NCI-H2196 treated with DMSO at 0.1 percent for 48 hours (cell line): Measurements from ENCODE around the gene RIN1.

Experiments used
- DNase-seq: peaks from one replicate; lab custom pipeline; 2025; ENCODE audit not compliant: unreplicated experiment; lab: John Stamatoyannopoulos, UW

RIN1 gene

GRCh38 chr11:66302656-66303055 lies 33.6 kb downstream of the RIN1 start:
- no peak for DNase-seq

DNA sequence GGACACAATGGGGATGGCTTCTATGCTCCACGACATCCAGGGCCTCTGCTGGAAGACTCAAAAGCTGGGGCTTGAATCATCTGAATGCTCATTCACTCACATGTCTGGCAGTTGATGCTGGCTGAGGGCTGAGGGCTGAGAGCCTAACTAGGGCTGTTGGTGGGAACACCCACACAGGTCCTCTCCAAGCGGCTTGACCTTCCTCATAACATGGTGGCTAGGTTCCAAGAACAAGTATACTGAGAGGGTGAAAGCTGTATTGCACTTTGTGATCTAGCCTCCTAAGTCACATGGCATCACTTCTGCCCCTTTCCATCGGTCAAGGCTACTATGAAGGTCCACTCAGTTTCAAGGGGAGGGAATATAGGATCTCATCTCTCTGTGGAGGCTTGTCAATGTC lies 37.0 kb downstream of the RIN1 start:
- no peak for DNase-seq

DNA sequence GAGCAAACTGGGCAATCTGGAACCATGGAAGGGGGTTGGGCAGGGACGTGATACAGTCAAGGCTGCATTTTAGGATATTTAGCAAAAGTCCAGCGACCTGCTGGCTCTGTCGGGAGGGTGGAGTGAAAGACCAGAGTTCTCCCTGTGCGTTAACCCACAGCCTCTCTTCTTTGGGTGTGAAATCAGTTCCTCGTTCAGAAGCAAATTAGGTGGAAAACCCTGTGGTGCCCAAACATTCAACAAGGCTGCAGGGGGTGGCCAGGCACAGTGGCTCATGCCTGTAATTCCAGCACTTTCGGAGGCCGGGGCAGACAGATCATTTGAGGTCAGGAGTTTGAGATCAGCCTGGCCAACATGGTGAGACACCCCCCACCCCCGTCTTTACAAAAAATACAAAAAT lies 38.6 kb downstream of the RIN1 start:
- DNase-seq, result no peak

DNA sequence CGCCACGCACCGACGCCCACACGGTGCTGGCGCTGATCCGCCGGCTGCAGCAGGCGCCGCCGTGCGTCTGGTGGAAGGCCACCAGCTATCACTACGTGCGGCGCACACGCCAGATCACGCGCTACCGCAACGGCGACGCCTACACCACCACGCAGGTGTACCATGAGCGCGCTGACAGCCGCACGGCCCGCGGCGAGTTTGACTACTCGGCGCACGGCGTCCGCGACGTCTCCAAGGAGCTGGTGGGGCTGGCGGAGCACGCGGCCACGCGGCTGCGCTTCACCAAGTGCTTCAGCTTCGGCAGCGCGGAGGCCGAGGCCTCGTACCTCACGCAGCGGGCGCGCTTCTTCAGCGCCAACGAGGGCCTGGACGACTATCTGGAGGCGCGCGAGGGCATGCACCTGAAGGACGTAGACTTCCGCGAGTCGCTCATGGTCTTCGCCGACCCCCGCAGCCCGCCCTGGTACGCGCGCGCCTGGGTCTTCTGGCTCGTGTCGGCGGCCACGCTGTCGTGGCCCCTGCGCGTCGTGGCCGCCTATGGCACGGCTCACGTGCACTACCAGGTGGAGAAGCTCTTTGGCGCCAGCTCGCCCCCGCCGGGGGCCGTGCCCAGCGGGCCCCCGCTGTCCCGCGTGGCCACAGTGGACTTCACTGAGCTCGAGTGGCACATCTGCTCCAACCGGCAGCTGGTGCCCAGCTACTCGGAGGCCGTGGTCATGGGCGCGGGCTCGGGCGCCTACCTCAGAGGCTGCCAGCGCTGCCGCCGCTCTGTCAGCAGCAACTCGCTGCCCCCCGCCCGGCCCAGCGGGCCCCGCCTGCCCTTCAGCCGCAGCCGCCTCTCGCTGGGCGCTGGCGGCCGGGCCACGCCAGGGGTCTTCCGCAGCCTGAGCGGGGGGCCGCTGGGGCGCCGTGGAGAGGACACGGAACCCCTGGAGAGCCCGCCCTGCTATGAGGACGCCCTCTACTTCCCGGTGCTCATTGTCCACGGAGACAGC lies 41.3 kb downstream of the RIN1 start:
- no peak for DNase-seq

DNA sequence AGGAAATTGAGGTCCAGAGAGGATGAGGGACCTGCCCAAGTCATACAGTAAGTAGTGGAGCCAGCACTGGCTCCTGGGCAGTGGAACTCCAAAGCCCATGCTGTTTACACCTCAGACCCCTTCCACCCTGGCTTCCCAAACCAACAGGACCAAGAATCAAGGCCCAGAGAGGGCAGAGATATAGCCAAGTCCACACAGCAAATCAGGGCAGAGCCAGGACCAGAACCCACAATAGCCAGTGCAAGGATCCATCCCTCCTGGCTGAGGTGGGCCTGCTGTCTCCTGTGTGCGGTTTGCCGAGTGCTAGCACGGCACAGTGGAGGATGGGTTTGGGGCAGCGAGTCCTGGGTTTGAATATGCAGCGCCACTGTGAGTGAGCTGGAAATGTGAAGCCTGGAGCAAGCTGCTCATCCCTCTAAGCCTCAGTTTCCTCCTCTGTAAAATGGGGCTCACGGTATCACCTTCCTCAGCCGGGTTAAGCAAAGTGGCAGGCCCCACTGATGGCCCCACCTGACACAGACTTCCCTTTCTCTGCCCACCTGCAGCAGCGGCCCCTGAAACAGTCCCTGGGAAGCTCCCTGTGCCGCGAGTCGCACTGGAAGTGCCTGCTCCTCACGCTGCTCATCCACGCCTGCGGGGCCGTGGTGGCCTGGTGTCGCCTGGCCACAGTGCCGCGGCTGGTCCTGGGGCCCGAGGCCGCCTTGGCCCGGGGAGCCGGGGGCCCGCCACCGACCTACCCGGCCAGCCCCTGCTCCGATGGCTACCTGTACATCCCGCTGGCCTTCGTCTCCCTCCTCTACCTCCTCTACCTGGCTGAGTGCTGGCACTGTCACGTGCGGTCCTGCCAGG lies 42.2 kb downstream of the RIN1 start:
- no peak for DNase-seq

GRCh38 chr11:66293352-66293751 lies 42.9 kb downstream of the RIN1 start:
- no peak for DNase-seq

GRCh38 chr11:66292543-66293332 lies 43.5 kb downstream of the RIN1 start:
- no peak for DNase-seq

- DNase-seq, result peak; percentile 14
Observed at GRCh38 chr11:66291706-66292542, 44.3 kb downstream of the RIN1 start, which contains the start of gene TMEM151A. Gene TMEM151A (plus strand): TSS chr11:66291894. CDS start chr11:66292014, 120 bp downstream.

DNA sequence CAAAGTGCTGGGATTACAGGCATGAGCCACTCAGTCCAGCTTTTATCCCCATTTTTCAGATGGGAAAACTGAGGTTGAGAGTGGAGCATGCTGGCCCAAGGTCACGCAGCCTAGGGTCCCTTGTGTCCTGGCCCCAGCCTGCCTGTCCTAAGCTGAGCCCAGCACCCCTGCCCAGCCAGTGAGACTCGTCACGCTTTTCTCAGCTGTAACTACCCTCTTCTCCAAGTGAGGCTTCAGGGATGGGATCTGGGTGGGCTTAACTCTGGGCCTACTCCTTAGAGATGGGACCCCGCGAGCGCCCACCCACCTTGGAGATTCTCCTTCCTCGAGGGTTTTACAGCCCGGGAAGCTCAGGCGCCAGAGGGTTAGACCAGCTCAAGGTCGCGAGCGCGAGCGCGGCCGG lies 44.9 kb downstream of the RIN1 start:
- no peak for DNase-seq

GRCh38 chr11:66290330-66290621 lies 46.0 kb downstream of the RIN1 start:
- no peak for DNase-seq

DNA sequence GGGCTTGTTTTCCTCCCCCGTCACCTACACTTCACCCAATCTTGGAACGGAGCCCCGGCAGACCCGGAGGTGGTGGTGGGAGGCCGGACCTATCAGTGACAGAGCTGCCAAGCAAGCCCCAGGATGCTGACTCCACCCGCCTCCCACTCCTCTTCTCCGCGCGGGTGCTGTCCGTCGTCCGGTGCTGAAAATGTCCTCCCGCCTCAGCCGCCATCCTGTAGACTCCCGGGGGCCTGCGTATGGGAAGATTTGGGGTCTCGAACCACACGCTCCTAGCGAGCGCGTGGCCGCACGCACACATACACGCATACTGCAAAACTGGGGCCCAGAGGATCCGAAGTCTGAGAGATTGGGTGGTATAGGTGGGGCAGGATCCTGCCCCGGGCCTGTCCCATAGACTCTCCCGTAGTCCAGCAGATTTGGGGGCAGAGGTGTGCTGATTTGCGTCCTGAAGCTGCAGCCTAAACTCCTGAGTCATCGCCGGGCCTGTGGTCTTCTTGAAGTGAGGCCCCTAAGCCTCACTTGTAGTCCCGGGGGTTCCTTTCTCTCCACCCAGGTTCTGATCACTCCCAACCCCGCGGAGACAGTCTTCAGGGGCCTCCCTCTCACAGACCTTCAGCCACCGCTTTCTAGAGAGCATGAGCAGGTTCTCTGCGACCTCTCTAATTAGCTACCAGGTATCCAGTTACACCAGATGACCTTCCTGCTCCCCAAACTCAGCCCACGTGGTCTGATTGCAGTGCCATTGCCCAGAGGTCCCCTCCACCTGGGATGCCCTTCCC lies 46.5 kb downstream of the RIN1 start:
- no peak for DNase-seq

- peak; percentile 98 for DNase-seq
Observed at GRCh38 chr11:66288671-66289547, 47.3 kb downstream of the RIN1 start, which contains the start of gene YIF1A. Gene YIF1A (minus strand): TSS chr11:66289143. CDS start chr11:66288985, 158 bp downstream.

DNA sequence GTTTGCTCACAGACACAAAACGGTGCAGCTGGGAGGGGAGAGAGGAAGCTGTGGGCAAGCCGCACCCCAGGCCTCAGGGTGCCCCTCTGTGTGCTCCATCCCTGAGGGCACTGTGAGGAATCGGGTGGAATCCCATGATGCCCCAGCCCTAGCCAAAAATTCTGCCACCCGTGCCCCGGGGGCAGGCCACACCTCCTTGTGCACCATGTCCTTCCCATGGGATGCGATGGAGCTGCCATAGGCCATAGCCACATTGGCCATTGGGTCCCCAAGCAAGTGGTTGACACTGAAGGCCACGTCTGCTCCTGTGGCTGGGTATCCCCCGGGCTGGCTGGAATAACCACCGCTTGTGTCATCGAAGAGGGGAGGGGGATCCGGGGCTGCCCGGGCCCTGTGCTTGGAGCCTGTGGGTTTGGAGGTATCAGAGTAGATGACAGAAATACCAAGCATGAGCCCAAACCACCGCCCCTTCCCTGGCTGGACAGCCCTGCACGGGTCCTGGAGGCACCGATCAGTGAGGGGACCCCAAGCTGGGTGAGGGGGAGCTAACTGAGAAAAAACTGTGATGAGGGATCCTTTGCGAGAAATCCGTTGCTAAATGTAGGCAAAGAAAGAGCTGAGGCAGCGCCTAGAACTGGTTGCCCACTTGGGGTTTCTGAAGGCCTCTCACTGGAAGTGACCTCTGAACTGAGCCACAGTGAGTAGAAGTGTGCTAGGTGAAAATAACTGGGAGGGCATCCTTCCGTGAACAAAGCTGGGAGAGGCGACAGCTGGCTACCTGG lies 48.2 kb downstream of the RIN1 start:
- DNase-seq, result no peak

- no peak for DNase-seq
Observed at GRCh38 chr11:66287211-66287888, 48.9 kb downstream of the RIN1 start.

DNA sequence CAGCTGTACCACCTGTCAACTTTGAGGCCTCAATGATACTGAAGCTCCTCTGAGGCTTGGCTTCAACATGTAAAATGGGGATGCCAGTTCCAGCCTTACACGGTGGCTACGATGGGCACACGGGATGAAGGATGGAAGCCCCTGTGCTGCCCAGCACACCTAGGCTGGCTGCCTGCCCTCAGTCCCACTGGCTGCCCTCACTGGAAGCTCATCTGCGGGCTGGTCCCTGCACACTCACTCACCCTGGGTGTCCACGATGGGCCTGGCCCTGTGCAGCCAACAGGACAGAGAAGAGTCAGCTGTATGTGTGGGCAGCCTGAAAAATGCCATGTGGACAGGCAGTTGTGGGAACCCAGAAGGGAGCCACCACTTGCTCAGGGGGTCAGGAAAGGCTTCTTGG lies 49.5 kb downstream of the RIN1 start:
- DNase-seq, result no peak

DNA sequence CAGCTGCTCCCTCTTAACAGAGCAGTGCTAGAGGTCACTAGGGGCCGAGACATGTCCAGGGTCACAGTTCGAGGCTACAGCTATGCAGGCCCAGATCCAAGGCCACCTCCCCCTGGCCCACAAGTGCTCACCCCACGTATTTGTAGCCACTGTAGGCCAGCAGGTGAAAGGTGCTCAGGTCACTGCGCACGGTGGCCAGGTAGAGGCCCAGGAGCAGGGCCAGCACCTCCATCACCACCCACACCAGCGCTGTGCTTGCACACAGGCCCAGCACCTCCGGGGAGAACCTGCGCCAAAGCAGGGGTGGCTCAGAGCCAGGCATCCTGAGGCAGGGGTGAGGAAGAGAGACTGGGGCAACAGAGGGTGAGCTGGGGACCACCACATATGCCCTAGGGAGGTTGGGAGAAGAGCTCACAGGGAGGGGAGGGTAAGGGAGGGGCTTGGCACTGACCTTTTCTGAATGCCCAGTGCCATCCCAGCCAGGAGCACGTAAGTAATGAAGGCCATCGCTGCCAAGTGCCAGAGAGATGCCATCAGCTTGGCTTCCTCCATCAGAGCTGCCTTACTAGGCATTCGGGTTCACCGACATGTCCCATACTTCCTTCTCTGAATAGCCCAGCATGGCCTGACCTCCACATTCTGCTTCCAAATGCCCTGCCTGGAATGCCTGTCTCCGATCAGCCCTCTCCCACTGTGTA lies 50.8 kb downstream of the RIN1 start:
- no peak for DNase-seq
